ENCODE data around the gene PI4KA. TPM values are rescaled to one million over a fixed set of nuclear protein-coding genes. Genes with fewer than 3 reads are reported as not detected.

PI4KA gene
- total RNA-seq, 2 experiments from 2014 or later = 46.9 to 95.7 TPM

GRCh38 chr22:20746431-20747189 lies 112.0 kb downstream of the PI4KA start:
- no peaks in the 10 kb centered on the region for H4K20me1 ChIP-seq (ENCODE audit: insufficient read depth, low read length)
- ChIA-PET CTCF (ENCODE audit: unreplicated experiment) (no interaction called here), POLR2A (no interaction called here)
- H3K4me2 ChIP-seq (ENCODE audit: low read length) = no peak overlapping the region
- no peak overlapping the region for H3K27ac ChIP-seq (ENCODE audit: low read depth, low read length, poor library complexity, severe bottlenecking)
- H2AFZ ChIP-seq (ENCODE audit: low read length) = no peak overlapping the region
- H3K36me3 ChIP-seq (ENCODE audit: insufficient read depth, low read length) = peaks cover 55% of the 10 kb centered on the region; the same call in 1 of the 2 replicates
- DNase-seq (ENCODE audit: low spot score) = no peak
- peaks cover 10% of the 10 kb centered on the region for H3K4me1 ChIP-seq (ENCODE audit: insufficient read depth, low read length, poor library complexity, severe bottlenecking)
- H3K4me3 ChIP-seq (ENCODE audit: low read depth, low read length, poor library complexity, severe bottlenecking) = no peak overlapping the region
- TF ChIP-seq EZH2phosphoT487 (IDR thresholded peaks at IDR 0.05; ENCODE audit: borderline replicate concordance, low read depth, low read length) = no peak
- TF ChIP-seq, protein P1, sequence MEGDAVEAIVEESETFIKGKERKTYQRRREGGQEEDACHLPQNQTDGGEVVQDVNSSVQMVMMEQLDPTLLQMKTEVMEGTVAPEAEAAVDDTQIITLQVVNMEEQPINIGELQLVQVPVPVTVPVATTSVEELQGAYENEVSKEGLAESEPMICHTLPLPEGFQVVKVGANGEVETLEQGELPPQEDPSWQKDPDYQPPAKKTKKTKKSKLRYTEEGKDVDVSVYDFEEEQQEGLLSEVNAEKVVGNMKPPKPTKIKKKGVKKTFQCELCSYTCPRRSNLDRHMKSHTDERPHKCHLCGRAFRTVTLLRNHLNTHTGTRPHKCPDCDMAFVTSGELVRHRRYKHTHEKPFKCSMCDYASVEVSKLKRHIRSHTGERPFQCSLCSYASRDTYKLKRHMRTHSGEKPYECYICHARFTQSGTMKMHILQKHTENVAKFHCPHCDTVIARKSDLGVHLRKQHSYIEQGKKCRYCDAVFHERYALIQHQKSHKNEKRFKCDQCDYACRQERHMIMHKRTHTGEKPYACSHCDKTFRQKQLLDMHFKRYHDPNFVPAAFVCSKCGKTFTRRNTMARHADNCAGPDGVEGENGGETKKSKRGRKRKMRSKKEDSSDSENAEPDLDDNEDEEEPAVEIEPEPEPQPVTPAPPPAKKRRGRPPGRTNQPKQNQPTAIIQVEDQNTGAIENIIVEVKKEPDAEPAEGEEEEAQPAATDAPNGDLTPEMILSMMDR (conservative IDR thresholded peaks at IDR 0.05; ENCODE audit: low read length) = no peak
- H3K79me2 ChIP-seq (ENCODE audit: insufficient read depth, low read depth, low read length) = no peaks in the 10 kb centered on the region
- intact Hi-C loops (cut with micrococcal nuclease; ENCODE audit: unreplicated experiment) = no loop called here
- no peaks in the 10 kb centered on the region for H3K9me2 ChIP-seq (ENCODE audit: insufficient read depth, low read length)
- no TSS peak for BruUV-seq (replicated peaks)
- no peaks in the 10 kb centered on the region for H3K9me3 ChIP-seq (ENCODE audit: low read length)

GRCh38 chr22:20745119-20745518 lies 113.5 kb downstream of the PI4KA start:
- ChIA-PET CTCF (ENCODE audit: unreplicated experiment) (no interaction called here), POLR2A (no interaction called here)
- peaks cover 70% of the 10 kb centered on the region for H3K36me3 ChIP-seq (ENCODE audit: insufficient read depth, low read length)

GRCh38 chr22:20744456-20744855 lies 114.2 kb downstream of the PI4KA start:
- no peaks in the 10 kb centered on the region for H3K9me2 ChIP-seq (ENCODE audit: insufficient read depth, low read length)
- H3K79me2 ChIP-seq (ENCODE audit: insufficient read depth, low read depth, low read length) = no peaks in the 10 kb centered on the region
- H2AFZ ChIP-seq (ENCODE audit: low read length) = no peak overlapping the region
- intact Hi-C loops (cut with micrococcal nuclease; ENCODE audit: unreplicated experiment) = loop anchor here (5.0 kb wide), 1 partner anchor 42 kb away; no protein-coding TSS in a partner anchor
- no TSS peak for BruUV-seq (replicated peaks)
- TF ChIP-seq, protein P1 (conservative IDR thresholded peaks at IDR 0.05; ENCODE audit: low read length) = no peak
- no peak for TF ChIP-seq EZH2phosphoT487 (IDR thresholded peaks at IDR 0.05; ENCODE audit: borderline replicate concordance, low read depth, low read length)
- peaks cover 9% of the 10 kb centered on the region for H3K4me1 ChIP-seq (ENCODE audit: insufficient read depth, low read length, poor library complexity, severe bottlenecking)
- POLR2A ChIA-PET = no interaction called here
- DNase-seq (ENCODE audit: low spot score) = no peak
- no peaks in the 10 kb centered on the region for H4K20me1 ChIP-seq (ENCODE audit: insufficient read depth, low read length)
- peaks cover 69% of the 10 kb centered on the region for H3K36me3 ChIP-seq (ENCODE audit: insufficient read depth, low read length)
- no peak overlapping the region for H3K4me3 ChIP-seq (ENCODE audit: low read depth, low read length, poor library complexity, severe bottlenecking)
- no peak overlapping the region for H3K4me2 ChIP-seq (ENCODE audit: low read length)
- CTCF ChIA-PET (ENCODE audit: unreplicated experiment) = no interaction called here
- H3K9me3 ChIP-seq (ENCODE audit: low read length) = no peaks in the 10 kb centered on the region
- no peak overlapping the region for H3K27ac ChIP-seq (ENCODE audit: low read depth, low read length, poor library complexity, severe bottlenecking)

More at GRCh38 chr22:20745119-20745518, 113.5 kb downstream of the PI4KA start:
- intact Hi-C loops (cut with micrococcal nuclease; ENCODE audit: unreplicated experiment) = no loop called here
- Histone ChIP-seq H3K9me2 (ENCODE audit: insufficient read depth, low read length) (no peaks in the 10 kb centered on the region), H3K9me3 (ENCODE audit: low read length) (no peaks in the 10 kb centered on the region), H3K79me2 (ENCODE audit: insufficient read depth, low read depth, low read length) (no peaks in the 10 kb centered on the region), H3K4me2 (ENCODE audit: low read length) (no peak overlapping the region), H2AFZ (ENCODE audit: low read length) (no peak overlapping the region), H4K20me1 (ENCODE audit: insufficient read depth, low read length) (no peaks in the 10 kb centered on the region), H3K4me3 (ENCODE audit: low read depth, low read length, poor library complexity, severe bottlenecking) (no peak overlapping the region), H3K4me1 (ENCODE audit: insufficient read depth, low read length, poor library complexity, severe bottlenecking) (peaks cover 10% of the 10 kb centered on the region), H3K27ac (ENCODE audit: low read depth, low read length, poor library complexity, severe bottlenecking) (no peak overlapping the region)
- TF ChIP-seq EZH2phosphoT487 (IDR thresholded peaks at IDR 0.05; ENCODE audit: borderline replicate concordance, low read depth, low read length) = no peak
- BruUV-seq (replicated peaks) = no TSS peak
- DNase-seq (ENCODE audit: low spot score) = no peak

Data from OCI-LY7 (cell line).